Nephron progenitor cell (in vitro differentiated cells): Measurements from ENCODE around the gene ZNF578.
A peak's percentile ranks its signal among the peaks of the same experiment; 100 is the strongest.
"Not testable (repeated sequence)": the region's sequence is repeated elsewhere in the genome, so short reads cannot be mapped to it uniquely, and the experiment has no call there.

Source experiments
- DNase-seq: peaks from one replicate; pipeline ENCODE4 v3.0.0; 2021
- H3K27ac Mint-ChIP-seq: 2 replicates; pipeline ENCODE4 v1.8.0; 2021; ENCODE audit warnings: mild to moderate bottlenecking, moderate library complexity, mixed read lengths
- H3K27me3 Mint-ChIP-seq: 2 replicates; pipeline ENCODE4 v1.8.0; 2021; ENCODE audit warnings: mild to moderate bottlenecking, low read depth, mixed read lengths; ENCODE audit not compliant: poor library complexity
- H3K36me3 Mint-ChIP-seq: 2 replicates; pipeline ENCODE4 v1.8.0; 2021; ENCODE audit warnings: low read depth, mixed read lengths
- H3K4me1 Mint-ChIP-seq: 2 replicates; pipeline ENCODE4 v1.8.0; 2021; ENCODE audit warnings: mixed read lengths
- H3K4me3 Mint-ChIP-seq: 2 replicates; pipeline ENCODE4 v1.8.0; 2021; ENCODE audit warnings: mild to moderate bottlenecking, moderate library complexity, mixed read lengths
- H3K9me3 Mint-ChIP-seq: 2 replicates; pipeline ENCODE4 v1.8.0; 2021; ENCODE audit warnings: mild to moderate bottlenecking, moderate library complexity, mixed read lengths
- CTCF ChIP-seq: fragments of 200-600 bp; sonication (generic); IDR thresholded peaks from 2 replicates; pipeline ENCODE4 v1.5.0; 2021; ENCODE audit warnings: antibody characterized with exemption

The ZNF578 gene

DNA sequence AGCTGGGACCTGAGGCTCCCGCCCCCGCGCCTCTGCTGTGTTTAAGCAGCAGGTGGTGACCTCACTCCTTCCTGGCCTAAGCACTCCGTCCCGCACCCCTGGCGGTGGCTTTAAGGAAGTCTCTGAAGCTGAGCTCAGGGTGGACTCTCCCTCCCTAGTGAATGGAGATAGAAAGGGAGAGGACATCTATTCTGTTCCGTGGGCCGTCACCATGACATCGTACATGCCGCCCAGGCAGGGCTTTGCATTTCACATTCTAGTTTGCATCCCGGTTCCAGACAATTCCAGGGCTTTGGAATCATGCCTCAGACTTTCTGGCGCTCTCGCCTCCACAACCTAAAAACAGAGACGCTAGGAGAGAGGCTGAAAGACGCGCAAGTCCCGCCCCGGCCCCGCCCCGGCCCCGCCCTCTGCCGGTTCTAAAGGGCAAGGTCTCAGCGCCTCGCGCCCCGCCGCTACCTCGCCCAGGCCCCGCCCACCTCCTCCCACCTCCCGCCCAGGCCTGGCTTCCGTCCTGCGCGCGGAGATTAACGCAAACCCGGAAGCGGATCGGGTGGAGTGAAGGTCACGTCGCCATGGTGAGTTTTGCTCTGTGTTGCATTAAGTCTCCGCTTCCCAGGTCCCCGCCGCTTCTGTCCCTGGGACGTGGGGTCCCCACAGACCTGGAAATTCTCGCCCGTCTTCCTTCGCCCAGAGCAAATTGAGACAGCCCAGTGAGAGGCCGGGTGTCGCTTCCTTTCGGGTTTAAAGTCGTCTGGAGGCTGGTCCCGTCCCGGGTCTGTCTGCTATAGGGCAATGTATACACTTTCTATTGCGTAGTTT, 74.0 kb downstream of the ZNF578 start, which contains the start of gene ZNF808:
Gene ZNF808 (plus strand): TSS at position 535 of the 822 bp plus-strand sequence. CDS start 15,617 bp downstream, outside the sequence.
- H3K4me3 Mint-ChIP-seq: peak within 1 kb of the TSS; percentile 98
- DNase-seq: peak; percentile 98
- H3K36me3 Mint-ChIP-seq: peaks cover 8% of the 10 kb centered on the region
- H3K27ac Mint-ChIP-seq: peak within 1 kb of the TSS; percentile 99
- peaks cover 30% of the 10 kb centered on the region for H3K9me3 Mint-ChIP-seq
- TF ChIP-seq CTCF: peak; percentile 60
- peaks cover 2% of the 10 kb centered on the region for H3K27me3 Mint-ChIP-seq
- H3K4me1 Mint-ChIP-seq: peaks cover 18% of the 10 kb centered on the region

GRCh38 chr19:52527956-52528351, 74.6 kb downstream of the ZNF578 start:
- peak; percentile 45 for DNase-seq

DNA sequence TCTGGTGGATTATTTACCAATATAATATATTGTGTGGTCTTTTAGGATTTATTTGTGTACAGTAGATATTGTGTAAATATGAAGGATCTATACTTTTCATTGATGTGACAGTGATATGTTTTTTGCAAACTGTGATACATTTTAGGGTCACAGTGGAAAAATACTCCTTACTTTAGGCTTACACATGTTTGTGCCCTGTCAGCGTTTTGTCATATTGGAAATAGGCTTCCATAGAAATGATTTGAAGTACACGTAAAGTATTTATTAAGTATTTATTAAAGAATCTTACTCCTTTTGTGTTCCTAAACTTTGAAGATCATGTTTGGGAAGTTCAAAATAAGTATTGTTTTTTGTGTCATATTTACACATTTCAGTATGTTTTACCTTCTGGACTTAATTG, 79.1 kb downstream of the ZNF578 start:
- Mint-ChIP-seq H3K36me3 (peaks cover 24% of the 10 kb centered on the region), H3K4me3 (no peak overlapping the region), H3K27ac (no peak overlapping the region)

More at GRCh38 chr19:52527956-52528351, 74.6 kb downstream of the ZNF578 start:
- Mint-ChIP-seq H3K27ac (peak overlapping the region; percentile 8), H3K9me3 (peaks cover 24% of the 10 kb centered on the region), H3K4me1 (peaks cover 18% of the 10 kb centered on the region), H3K4me3 (peak overlapping the region; percentile 98), H3K27me3 (peaks cover 3% of the 10 kb centered on the region), H3K36me3 (peaks cover 14% of the 10 kb centered on the region)
- TF ChIP-seq CTCF: no peak

GRCh38 chr19:52533901-52534300, 80.5 kb downstream of the ZNF578 start:
- Mint-ChIP-seq H3K27ac (no peak overlapping the region), H3K4me3 (peak overlapping the region; percentile 86), H3K4me1 (peaks cover 25% of the 10 kb centered on the region), H3K36me3 (peaks cover 31% of the 10 kb centered on the region), H3K9me3 (peaks cover 17% of the 10 kb centered on the region), H3K27me3 (peaks cover 11% of the 10 kb centered on the region)
- DNase-seq: no peak
- TF ChIP-seq CTCF: no peak

More for the DNA sequence above, 79.1 kb downstream of the ZNF578 start:
- DNase-seq: no peak
- H3K4me1 Mint-ChIP-seq: peaks cover 34% of the 10 kb centered on the region
- no peak for TF ChIP-seq CTCF
- peaks cover 9% of the 10 kb centered on the region for H3K9me3 Mint-ChIP-seq
- peaks cover 11% of the 10 kb centered on the region for H3K27me3 Mint-ChIP-seq

DNA sequence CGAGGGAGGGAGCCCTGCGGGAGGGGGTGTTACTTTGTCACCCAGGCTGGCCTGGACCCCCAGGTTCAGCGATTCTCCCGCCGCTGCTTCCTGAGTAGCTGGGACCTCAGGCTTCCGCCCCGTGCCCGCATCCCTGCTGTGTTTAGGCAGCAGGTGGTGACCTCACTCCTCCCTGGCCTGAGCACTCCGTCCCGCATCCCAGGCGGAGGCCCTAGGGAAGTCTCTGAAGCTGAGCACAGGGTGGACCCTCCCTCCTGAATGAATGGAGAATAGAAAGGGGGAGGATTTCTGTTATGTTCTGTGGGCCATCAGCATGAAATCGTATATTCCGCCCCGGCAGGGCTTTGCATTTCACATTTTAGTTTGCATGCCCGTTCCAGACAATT, 82.0 kb downstream of the ZNF578 start:
- peak; percentile 46 for DNase-seq
- H3K9me3 Mint-ChIP-seq: peaks cover 24% of the 10 kb centered on the region
- peaks cover 21% of the 10 kb centered on the region for H3K4me1 Mint-ChIP-seq
- not testable (repeated sequence) for H3K27ac Mint-ChIP-seq
- peak overlapping the region; percentile 86 for H3K4me3 Mint-ChIP-seq
- peaks cover 40% of the 10 kb centered on the region for H3K36me3 Mint-ChIP-seq
- H3K27me3 Mint-ChIP-seq: peaks cover 11% of the 10 kb centered on the region

DNA sequence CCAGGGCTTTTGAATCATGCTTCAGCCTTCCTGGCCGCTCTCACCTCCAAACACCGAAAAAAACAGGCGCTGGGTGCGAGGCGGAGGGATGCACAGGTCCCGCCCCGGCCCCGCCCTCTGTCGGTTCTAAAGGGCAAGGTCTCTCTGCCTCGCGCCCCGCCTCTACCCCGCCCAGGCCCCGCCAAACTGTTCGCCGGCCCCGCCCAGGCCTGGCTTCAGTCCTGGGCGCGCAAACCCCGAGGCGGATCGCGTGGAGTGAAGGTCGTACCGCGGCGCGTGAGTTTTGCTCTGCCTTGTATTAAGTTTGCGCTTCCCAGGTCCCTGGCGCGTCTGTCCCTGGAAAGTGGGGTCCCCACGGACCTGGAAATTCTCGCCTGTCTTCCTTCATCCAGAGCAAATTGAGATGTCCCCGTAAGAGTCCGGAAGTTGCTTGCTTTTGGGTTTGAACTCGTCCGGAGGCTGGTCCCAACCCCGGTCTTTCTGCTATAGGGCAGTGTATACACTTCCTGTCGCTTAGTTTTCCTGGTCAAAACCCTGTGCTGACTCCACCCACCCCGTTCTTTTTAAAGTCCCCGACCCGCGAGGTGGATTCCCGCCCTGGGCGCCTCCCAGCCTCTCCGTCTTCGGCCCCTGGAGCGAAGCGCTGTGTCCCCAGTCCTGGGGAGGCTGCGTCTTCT, 82.6 kb downstream of the ZNF578 start:
- peaks cover 21% of the 10 kb centered on the region for H3K4me1 Mint-ChIP-seq
- no peak overlapping the region for H3K27ac Mint-ChIP-seq
- H3K27me3 Mint-ChIP-seq: peaks cover 11% of the 10 kb centered on the region
- H3K4me3 Mint-ChIP-seq: peak overlapping the region; percentile 86
- H3K9me3 Mint-ChIP-seq: peaks cover 29% of the 10 kb centered on the region
- no peak for TF ChIP-seq CTCF
- peak; percentile 96 for DNase-seq
- peaks cover 46% of the 10 kb centered on the region for H3K36me3 Mint-ChIP-seq
